NB4 (cell line): ENCODE measurements around the gene MOGAT3.

ENCODE experiments used
- DNase-seq: peaks from one replicate; pipeline ENCODE4 v3.0.0; 2010; ENCODE audit warnings: low read depth
- H3K4me3 ChIP-seq: one replicate; pipeline ENCODE4 v1.5.1; 2011; ENCODE audit warnings: mild to moderate bottlenecking, low read depth, low read length, moderate library complexity
- CTCF ChIP-seq: IDR thresholded peaks from one replicate; pipeline ENCODE4 v1.5.1; 2012; ENCODE audit warnings: low read depth, low read length
- MAX ChIP-seq: IDR thresholded peaks from 2 replicates; pipeline ENCODE4 v1.6.1; 2011; ENCODE audit warnings: low read depth, low read length
- MYC ChIP-seq: IDR thresholded peaks from 2 replicates; pipeline ENCODE4 v1.6.1; 2011; ENCODE audit warnings: low read depth, low read length
- POLR2A ChIP-seq: IDR thresholded peaks from 2 replicates; pipeline ENCODE4 v1.6.1; 2011; ENCODE audit warnings: mild to moderate bottlenecking; ENCODE audit not compliant: insufficient read length; ENCODE audit errors: extremely low read depth

Gene MOGAT3

GRCh38 chr7:101170617-101171441, 30.0 kb downstream of the MOGAT3 start:
- no peak for TF ChIP-seq POLR2A
- no peak for DNase-seq
- H3K4me3 ChIP-seq, result no peak overlapping the region

GRCh38 chr7:101169838-101170551, 30.8 kb downstream of the MOGAT3 start:
- TF ChIP-seq CTCF, result peak; percentile 97
- TF ChIP-seq MAX, result peak; percentile 71; the same call in 1 of the 2 replicates
- TF ChIP-seq POLR2A, result no peak
- peak; percentile 51 for TF ChIP-seq MYC
- peak; percentile 76 for DNase-seq
- no peak overlapping the region for H3K4me3 ChIP-seq

- no peak overlapping the region for H3K4me3 ChIP-seq
- TF ChIP-seq MYC, result no peak
- TF ChIP-seq POLR2A, result no peak
- no peak for TF ChIP-seq MAX
- TF ChIP-seq CTCF, result no peak
- no peak for DNase-seq
Observed at GRCh38 chr7:101169110-101169837, 31.6 kb downstream of the MOGAT3 start.

- no peak for TF ChIP-seq POLR2A
- TF ChIP-seq MYC, result no peak
- no peak for TF ChIP-seq CTCF
- no peak for TF ChIP-seq MAX
- H3K4me3 ChIP-seq, result no peak overlapping the region
- DNase-seq, result no peak
Observed at GRCh38 chr7:101168412-101169049, 32.3 kb downstream of the MOGAT3 start.

- no peak for DNase-seq
- no peak overlapping the region for H3K4me3 ChIP-seq
- TF ChIP-seq MYC (no peak), POLR2A (no peak), MAX (no peak), CTCF (no peak)
Observed at GRCh38 chr7:101167645-101168411, 33.0 kb downstream of the MOGAT3 start.
